Bone marrow (tissue), 2 donors: ENCODE results near the gene GPAT3.
"Not testable (repeated sequence)": the region's sequence is repeated elsewhere in the genome, so short reads cannot be mapped to it uniquely, and the experiment has no call there.

Source experiments
- DNase-seq, 2 donors: peaks; one replicate each; lab custom pipeline; 2025; lab: John Stamatoyannopoulos, UW

GPAT3 gene

DNA sequence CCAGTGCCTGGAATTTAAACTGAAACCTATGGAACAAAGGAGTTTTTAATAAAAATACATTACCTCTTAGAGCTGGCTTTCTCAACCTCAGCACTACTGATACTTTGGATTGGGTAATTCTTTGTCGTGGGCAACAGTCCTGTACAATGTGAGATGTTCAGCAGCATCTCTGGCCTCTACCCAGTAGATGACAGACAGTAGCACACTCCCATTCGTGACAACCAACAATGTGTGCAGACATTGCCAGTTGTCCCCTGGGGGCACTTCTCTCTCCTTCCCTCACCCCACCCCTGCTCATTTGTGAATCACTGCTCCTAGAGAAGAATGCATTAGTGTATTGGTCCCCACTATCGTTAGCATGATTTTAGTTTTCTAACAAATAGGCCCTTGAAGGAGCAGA is 16.2 kb downstream of the GPAT3 start:
- DNase-seq: no peak

GRCh38 chr4:83552924-83553323 is 17.0 kb downstream of the GPAT3 start:
- peak in 1 of 2 donors; percentile 25 for DNase-seq

GRCh38 chr4:83556006-83556707 is 20.2 kb downstream of the GPAT3 start:
- peak in 1 of 2 donors; percentile 36 for DNase-seq

DNA sequence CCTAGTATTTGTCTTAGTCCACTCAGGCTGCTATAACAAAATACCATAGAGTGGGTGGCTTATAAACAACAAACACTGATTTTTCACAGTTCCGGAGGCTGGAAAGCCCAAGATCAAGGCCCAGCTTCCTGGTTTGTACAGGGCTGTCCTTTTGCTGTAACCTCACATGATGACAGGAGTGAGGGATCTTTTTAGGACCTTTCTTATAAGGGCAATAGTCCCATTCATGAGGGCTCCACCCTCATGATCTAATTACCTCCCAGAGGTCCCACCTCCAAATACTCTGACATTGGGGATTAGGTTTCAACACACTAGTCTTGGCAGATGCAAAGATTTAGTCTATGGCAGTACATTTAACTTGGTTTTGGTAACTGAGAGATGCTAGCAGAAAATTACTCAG is 20.9 kb downstream of the GPAT3 start:
- DNase-seq: no peak

DNA sequence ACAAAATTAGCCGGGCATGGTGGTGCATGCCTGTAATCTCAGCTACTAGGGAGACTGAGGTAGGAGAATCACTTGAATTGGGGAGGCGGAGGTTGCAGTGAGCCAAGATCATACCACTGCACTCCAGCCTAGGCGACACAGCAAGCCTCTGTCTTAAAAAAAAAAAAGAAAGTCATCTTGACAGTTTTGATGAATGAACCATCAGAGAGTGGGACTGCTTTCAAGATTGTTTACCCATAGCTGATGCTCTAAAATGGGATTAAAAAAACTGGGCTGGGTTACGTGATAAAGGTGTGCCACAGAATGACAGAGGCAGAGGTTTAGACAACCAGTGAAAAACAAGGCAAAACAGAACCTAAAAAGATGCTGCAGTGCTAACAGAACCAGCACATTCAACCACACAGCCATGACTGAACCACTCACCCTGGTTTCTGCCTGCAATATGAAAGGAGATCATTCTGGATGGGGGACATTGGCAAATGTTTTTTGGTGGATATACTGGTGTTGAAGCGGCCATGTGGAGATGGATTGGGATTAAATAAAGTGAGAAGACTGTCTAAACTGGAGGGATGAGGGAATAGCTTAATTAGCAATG is 22.2 kb downstream of the GPAT3 start:
- no peak for DNase-seq

- DNase-seq: peak in 1 of 2 donors; percentile 87
Observed at GRCh38 chr4:83558680-83559079, 22.8 kb downstream of the GPAT3 start.

- no peak for DNase-seq
Observed at GRCh38 chr4:83560523-83560922, 24.6 kb downstream of the GPAT3 start.

- DNase-seq: peak in 1 of 2 donors; percentile 12
Observed at GRCh38 chr4:83561381-83561780, 25.5 kb downstream of the GPAT3 start.

GRCh38 chr4:83563998-83564397 is 28.1 kb downstream of the GPAT3 start:
- DNase-seq: no peak

- DNase-seq: no peak
Observed at GRCh38 chr4:83568062-83568461, 32.2 kb downstream of the GPAT3 start.

DNA sequence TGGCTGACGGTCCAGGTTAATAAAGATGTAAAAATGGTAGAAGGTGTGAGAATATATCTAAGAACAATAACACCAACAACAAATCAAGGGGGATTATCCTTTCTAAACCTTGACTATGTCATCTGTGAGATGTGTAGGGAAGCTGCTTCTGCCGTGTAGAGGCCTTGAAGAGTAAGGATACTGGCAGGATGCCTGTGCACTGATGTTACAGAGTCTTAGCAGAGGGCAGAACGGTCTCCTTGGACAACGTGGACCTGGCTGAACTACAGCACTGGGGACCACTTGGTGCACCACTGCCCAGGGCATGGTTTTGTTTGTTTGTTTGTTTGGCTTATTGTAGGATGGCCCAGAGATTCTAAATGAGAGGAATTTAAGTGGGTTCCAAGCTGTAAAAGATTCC is 33.5 kb downstream of the GPAT3 start:
- no peak for DNase-seq

DNA sequence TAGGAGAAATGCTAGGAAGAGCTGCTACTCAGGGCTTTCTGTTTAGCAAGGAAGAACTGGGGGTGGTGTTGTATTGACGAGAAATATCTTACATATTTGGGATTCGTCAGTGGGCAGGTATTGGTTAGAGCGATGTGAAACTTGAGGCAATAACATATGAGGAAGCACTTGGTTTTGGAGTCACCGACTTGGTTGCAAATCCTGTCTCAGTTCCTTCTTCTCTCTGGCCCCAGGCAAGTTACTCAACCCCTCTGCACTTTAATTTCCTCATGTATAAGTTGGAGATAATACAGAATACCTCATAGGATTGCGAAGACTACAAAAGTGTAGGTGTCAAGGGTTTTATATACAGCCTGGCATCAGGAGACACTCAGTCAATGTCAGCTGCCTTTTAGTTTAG is 34.1 kb downstream of the GPAT3 start:
- no peak for DNase-seq

- no peak for DNase-seq
Observed at GRCh38 chr4:83572848-83573247, 36.9 kb downstream of the GPAT3 start.

DNA sequence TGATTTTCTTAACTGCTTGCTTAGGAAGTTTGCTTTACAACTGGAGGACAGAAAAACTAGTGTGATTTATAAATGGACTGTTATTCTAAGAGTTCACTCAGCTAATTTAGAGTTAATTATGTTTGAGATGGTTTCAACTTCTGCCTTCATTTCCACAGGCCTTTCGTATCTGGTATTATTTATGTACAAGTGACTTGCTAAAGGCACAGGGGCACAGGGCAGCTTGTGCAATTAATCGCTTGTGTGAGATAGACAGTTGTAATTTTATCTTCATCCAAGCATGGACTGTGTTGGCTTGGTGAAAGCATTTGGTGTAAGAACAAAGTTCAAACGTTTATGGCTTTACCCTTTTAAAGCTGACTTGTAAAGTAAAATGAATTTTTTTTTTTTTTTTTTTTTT is 38.3 kb downstream of the GPAT3 start:
- no peak for DNase-seq

- DNase-seq: not testable (repeated sequence)
Observed at GRCh38 chr4:83576237-83576636, 40.3 kb downstream of the GPAT3 start.

GRCh38 chr4:83581411-83582288 is 45.7 kb downstream of the GPAT3 start:
- DNase-seq: no peak

DNA sequence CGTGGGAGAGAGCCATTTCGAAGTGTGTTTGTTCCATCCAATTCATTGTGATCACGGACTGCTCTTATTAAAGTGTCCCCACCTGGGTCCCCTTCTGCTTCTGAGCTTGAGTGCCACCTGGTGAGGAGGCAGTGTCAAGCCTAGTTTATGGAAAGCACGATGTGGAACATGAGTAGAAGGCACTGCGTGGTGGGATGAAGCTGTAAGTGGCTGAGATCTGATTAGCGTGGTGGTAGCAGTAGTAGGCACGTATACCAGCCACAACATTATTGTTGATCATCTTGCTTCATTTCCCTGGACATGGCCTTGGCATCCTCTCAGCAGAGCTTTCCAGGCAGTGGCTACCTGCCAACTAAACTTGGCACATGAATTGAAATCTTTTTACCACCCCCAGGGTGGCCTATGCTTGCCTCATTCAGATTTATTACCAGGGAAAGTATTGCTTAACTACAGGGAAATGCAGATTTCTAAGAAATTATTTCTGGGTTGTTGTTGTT is 46.4 kb downstream of the GPAT3 start:
- no peak for DNase-seq

DNA sequence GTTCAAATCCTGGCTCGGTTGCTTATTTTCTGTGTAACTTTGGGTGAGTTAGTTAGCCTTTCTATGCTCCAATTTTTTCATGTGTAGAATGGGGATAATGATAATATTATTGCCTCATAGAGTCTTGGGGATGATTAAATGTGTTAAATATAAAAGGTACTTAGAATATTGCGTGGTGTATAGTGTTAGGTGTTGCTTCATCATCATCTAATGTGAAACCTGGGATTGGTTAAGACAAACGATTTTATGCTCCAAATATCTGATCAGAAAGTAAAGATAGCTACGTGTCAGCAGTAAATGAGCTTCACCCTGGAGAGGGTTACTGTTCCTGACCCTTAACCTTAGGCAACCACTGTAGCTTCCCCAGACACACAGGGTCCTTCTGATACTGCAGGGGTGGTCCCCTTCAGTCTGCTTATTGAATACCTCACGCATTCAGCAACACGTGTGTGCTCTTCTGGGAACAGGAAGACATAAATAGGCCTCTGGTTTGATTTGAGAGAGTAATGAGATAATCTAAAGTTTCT is 50.1 kb downstream of the GPAT3 start:
- DNase-seq: no peak

DNA sequence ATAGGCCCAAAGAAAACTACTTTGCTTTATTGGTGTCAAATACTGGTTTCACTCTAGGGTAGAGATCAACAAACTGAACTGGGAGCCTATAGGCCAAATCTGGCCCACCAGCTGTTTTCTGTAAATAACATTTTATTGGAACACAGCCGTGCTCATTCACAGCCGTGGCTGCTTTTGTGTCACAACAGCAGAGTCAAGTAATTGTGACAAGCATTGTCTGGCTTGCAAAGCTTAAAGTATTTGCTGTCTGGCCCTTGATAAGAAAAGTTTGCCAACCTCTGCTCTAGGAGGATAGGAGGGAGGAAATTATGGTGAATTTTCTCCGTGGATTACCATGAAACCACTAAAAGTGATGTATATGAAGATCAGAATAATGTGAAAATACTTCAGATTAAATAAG is 53.4 kb downstream of the GPAT3 start:
- DNase-seq: no peak

- no peak for DNase-seq
Observed at GRCh38 chr4:83591056-83591455, 55.1 kb downstream of the GPAT3 start.

- no peak for DNase-seq
Observed at GRCh38 chr4:83591730-83592129, 55.8 kb downstream of the GPAT3 start.

- no peak for DNase-seq
Observed at GRCh38 chr4:83599183-83599582, 63.3 kb downstream of the GPAT3 start.

- no peak for DNase-seq
Observed at GRCh38 chr4:83603129-83603528, 67.2 kb downstream of the GPAT3 start.
